Fibroblast of lung (primary cell): ENCODE data around the gene KCNJ14.

Experiments used
- CTCF ChIP-seq, 2 donors: IDR thresholded peaks in 1 of 2; conservative IDR thresholded peaks in 1 of 2; 1 replicate in 1 of 2; 2 replicates in 1 of 2; pipeline ENCODE4 v1.5.1; 2011 to 2012; ENCODE audit warnings: low read length in 2 of 2, control low read depth in 1 of 2, inconsistent platforms in 1 of 2, low read depth in 1 of 2, mild to moderate bottlenecking in 1 of 2
- EZH2 ChIP-seq: IDR thresholded peaks from 2 replicates; pipeline ENCODE4 v1.5.1; 2012; ENCODE audit warnings: low read length, control low read depth, mild to moderate bottlenecking; ENCODE audit errors: missing control alignments

GRCh38 chr19:48501494-48502349 is 46.3 kb downstream of the KCNJ14 start:
- TF ChIP-seq CTCF (conservative IDR thresholded peaks at IDR 0.05 in 1 of 2, IDR thresholded peaks at IDR 0.05 in 1 of 2; ENCODE audit: low read depth in 1 of 2, low read length in 2 of 2): no peak
- TF ChIP-seq EZH2: no peak
